Brain microvascular endothelial cell (primary cell): ENCODE results near the gene SHISAL1.

Source experiments
- DNase-seq: peaks from one replicate; pipeline ENCODE4 v3.0.0-alpha.2; 2020
- H3K27ac ChIP-seq: fragments of 250-450 bp; sonication (Bioruptor Pico); 2 replicates; pipeline ENCODE4 v1.5.1; 2020; ENCODE audit warnings: mild to moderate bottlenecking, moderate library complexity
- H3K27me3 ChIP-seq: fragments of 250-450 bp; sonication (Bioruptor Pico); replicated peaks from 2 replicates; pipeline ENCODE4 v1.5.1; 2020; ENCODE audit warnings: mild to moderate bottlenecking
- H3K36me3 ChIP-seq: fragments of 250-450 bp; sonication (Bioruptor Pico); replicated peaks from 2 replicates; pipeline ENCODE4 v1.5.1; 2020; ENCODE audit warnings: mild to moderate bottlenecking
- H3K4me3 ChIP-seq: 2 replicates; pipeline ENCODE4 v1.5.1; 2011; ENCODE audit warnings: low read depth, mild to moderate bottlenecking, control low read depth, low read length, moderate library complexity
- CTCF ChIP-seq: IDR thresholded peaks from 2 replicates; pipeline ENCODE4 v1.5.1; 2011; ENCODE audit warnings: low read depth, mild to moderate bottlenecking, moderate library complexity, low read length, control low read depth, inconsistent platforms; ENCODE audit errors: missing control alignments
- in situ Hi-C: cut with HindIII; loops from 2 replicates; pipeline ENCODE4 v1.10.0; 2017; ENCODE audit warnings: low sequenced_read_pairs, low pct_ligation_motif_present

Gene SHISAL1

DNA sequence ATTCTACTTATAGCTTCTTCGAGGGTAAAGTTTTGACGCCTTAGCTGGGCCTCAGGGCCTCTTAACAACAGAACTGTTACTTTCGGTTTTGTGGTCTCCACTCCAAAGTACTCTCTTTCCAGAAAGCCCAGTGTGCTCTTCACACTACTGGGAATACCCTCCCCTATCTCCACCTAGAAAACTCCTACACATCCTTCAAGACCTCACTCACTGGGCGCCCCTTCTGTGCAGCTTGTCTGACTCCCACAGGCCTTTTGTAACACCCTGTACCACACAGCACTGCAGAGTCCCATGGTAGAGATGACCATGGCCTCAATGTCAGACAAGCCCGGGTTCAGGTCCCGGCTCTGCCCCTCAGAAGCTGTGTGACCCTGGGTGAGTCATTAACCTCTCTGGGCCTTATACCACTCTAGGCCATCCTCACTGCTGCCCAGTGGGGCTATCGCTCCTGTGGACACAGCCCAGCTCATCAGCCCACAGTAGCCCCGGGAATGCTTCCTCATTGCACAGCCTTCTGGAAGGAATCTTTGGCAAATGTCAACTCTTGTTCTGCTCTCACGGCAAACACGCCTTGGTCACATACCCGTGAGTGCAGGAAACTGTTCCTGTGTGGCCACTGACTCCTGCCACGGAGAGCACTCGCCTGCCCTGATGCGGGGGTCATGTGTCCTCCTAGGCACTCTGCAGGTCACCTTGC is 51.4 kb downstream of the SHISAL1 start:
- H3K4me3 ChIP-seq = no peak overlapping the region
- in situ Hi-C loops = no loop called here
- no peak for TF ChIP-seq CTCF

DNA sequence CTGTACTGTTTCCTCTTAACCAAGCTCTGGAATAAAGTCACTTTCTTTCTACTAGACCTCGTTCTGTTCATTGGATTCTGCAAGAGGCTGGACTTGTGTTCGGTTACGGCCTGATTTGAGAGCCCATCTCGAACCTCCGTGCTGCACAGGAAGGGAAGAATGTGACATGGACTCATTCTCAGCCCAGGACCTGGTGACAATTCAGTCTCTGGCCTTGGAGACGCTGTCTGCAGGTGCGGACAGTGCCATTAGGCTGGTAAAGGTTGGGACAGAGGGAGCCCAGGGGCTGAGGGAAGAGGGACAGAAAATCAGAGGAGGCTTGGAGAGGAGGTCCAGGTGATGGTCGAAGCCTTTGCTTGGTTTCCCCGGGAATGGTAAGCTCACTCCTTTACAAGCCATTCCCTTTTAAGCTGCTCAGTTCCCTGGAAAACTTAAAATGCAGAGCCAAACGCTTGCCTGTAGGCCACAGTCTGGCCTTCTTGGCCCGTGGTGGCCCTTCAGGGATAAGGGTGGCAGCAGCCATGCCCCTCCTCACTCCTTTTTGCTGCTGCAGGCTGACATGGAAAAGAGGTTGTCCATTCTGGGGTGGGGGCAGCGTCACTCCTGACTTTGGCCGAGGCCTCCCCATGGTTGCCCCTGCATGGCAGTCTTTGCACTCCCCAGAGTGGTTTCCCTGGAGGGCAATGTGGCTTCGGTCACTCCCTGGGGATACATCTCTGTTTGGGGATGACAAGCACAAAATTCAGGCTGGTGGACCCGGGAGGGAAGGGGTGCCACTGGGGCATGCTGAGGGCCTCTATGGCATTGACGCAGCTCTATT is 52.3 kb downstream of the SHISAL1 start:
- H3K36me3 ChIP-seq = no peaks in the 10 kb centered on the region
- H3K4me3 ChIP-seq = no peak overlapping the region
- no peak for DNase-seq
- peaks cover 2% of the 10 kb centered on the region for H3K27me3 ChIP-seq
- H3K27ac ChIP-seq = no peak overlapping the region
- no peak for TF ChIP-seq CTCF
- in situ Hi-C loops = no loop called here

More for the DNA sequence above, 51.4 kb downstream of the SHISAL1 start:
- DNase-seq = no peak
- Histone ChIP-seq H3K27ac (no peak overlapping the region), H3K36me3 (no peaks in the 10 kb centered on the region), H3K27me3 (peaks cover 2% of the 10 kb centered on the region)

GRCh38 chr22:44259366-44260215 is 53.2 kb downstream of the SHISAL1 start:
- Histone ChIP-seq H3K4me3 (no peak overlapping the region), H3K36me3 (no peaks in the 10 kb centered on the region), H3K27me3 (peaks cover 2% of the 10 kb centered on the region), H3K27ac (no peak overlapping the region)
- DNase-seq = no peak
- TF ChIP-seq CTCF = no peak
- in situ Hi-C loops = no loop called here

DNA sequence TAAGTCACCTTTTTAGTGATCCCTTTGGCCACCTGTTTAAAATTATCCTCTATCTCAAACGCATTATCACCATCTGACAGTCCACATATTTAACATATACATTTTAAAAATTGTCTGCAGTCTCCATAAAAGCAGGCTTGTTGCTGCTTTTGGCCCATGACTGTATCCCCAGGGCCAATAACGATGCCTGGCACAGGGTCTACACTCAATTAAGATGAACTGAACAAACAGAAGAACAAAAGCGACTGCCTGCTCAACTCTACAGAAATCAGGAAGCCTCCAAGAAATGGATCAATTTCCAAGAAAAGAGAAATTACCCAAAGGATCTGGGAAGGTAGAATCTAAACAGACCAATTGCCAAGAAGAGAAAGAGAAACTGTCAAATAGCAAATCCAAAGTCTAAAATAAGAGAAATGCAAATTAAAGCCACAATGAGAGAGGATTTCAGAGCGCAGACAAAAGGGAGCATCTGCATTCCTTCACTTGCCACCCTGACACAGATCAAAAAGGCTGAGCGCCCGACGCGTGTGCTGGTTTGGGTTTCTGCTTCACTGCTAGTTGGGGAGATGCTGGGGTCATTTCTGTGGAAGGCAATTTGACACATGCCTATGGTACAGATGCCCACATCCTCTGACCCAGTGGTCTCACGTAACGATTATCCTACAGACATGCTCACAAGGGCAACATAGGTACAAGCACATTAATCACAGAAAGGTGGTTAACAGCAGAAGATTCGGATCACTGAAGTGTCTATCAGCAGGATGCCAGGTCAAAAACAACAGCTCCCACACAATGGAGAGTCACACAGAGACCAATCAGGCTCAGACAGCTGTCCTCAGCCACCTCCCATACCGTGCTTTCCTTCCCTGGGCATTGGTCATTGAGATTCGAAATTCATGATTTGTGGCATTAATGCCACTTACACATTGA is 55.9 kb downstream of the SHISAL1 start:
- TF ChIP-seq CTCF = no peak

DNA sequence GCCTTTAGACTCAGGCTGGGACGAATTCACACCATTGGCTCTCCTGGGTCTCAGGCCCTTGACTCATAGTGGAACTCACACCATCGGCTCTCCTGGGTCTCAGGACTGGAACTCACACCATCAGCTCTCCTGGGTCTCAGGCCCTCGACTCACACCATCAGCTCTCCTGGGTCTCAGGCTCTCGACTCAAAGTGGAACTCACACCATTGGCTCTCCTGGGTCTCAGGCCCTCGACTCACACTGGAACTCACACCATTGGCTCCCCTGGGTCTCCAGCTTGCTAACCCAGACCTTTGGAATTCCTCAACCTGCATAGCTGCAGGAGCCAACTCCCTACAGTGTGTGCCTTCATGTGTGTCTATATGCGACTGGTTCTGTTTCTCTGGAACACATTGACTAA is 56.7 kb downstream of the SHISAL1 start:
- DNase-seq = no peak
- TF ChIP-seq CTCF = no peak
- in situ Hi-C loops = no loop called here
- Histone ChIP-seq H3K27ac (no peak overlapping the region), H3K27me3 (peaks cover 2% of the 10 kb centered on the region), H3K36me3 (no peaks in the 10 kb centered on the region), H3K4me3 (no peak overlapping the region)

More for the DNA sequence above, 55.9 kb downstream of the SHISAL1 start:
- Histone ChIP-seq H3K27me3 (peaks cover 2% of the 10 kb centered on the region), H3K4me3 (no peak overlapping the region), H3K36me3 (no peaks in the 10 kb centered on the region), H3K27ac (no peak overlapping the region)
- DNase-seq = no peak
- in situ Hi-C loops = no loop called here
